Hematopoietic multipotent progenitor cell treated with erythropoietin and hydrocortisone succinate and interleukin-3 and kit ligand, for 8 days (in vitro differentiated cells): ENCODE results near the gene WDR64.
"Not testable (repeated sequence)": the region's sequence is repeated elsewhere in the genome, so short reads cannot be mapped to it uniquely, and the experiment has no call there.

Experiments
- DNase-seq: peaks from one replicate; pipeline ENCODE4 v3.0.0-alpha.2; 2015

WDR64 gene

DNA sequence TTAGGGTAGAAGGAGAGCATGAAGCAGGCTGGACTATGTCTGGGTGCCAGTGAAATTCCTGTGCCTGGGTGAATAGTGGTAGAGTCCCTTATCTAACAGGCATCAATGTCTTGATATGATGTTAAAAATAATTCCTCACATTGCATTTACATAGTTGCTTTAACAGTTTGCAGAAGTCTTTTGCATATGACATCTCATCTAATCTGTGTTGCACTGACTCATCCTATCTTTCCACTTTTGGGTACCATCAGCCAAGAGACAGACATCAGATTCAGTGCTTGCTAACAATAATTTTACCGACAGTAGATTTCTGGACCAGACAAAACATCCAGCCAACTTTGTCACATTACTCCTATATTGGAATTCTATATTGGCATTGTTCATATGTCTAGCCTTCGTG lies 92.5 kb downstream of the WDR64 start:
- DNase-seq = no peak

DNA sequence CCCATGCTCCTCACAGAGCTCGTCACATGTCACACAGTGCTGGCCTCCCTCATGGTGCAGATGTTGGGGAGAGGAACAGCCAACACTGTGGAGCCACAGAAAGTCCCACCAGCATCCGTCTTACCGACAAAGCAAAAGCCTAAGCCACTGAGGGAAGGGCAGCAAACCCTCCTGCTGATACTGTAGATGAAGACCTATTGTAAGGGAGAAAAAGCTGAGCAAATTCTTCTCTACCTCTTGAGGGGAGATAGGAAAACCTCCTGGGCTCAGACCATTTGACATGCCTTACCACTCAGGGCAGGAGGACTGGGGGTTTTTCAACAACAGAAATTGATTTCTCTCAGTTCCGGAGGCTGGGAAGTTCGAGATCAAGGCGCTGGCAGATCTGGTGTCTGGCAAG lies 95.9 kb downstream of the WDR64 start:
- no peak for DNase-seq

DNA sequence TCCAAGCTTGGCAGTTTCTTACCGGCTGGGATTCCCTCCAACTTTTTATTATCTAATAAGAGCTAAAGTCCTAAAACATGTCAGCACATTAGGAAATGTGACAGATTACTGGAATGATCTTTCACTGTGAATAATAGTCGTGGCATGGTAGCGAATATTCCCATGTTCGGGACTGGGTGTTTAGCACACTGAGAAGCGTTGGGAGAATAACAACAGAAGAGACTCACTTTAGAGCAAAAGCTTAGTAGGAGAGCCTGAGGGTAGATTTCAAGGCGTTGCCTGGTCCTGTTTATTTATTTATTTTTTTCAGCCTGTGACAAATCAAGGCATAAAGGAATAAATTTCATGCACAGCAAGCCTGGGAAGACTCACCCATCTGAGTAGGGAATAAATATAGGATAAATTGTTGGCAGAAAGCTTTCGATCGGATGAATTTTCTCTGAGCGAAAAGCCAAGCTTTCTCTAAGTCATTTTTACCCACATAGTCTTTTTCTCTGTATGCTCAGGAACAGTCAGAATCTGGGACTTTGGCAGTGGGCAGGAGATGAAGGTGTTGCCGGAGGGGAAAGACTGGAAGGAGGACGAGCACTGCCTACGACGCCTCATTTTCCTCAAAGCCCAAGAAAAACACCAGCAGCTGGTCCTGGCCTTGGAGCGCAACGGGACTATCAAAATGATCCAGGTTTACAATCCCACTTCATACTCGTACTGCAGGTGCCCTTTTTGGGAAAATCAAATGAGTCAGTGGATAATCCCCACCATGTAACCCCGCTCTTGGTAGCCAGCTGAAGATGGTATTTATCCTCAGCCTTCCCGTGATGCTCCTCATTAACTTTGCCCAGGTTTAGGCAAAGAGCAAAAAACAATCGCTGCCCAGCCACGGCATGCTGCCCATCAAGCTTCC lies 97.2 kb downstream of the WDR64 start:
- DNase-seq = no peak

DNA sequence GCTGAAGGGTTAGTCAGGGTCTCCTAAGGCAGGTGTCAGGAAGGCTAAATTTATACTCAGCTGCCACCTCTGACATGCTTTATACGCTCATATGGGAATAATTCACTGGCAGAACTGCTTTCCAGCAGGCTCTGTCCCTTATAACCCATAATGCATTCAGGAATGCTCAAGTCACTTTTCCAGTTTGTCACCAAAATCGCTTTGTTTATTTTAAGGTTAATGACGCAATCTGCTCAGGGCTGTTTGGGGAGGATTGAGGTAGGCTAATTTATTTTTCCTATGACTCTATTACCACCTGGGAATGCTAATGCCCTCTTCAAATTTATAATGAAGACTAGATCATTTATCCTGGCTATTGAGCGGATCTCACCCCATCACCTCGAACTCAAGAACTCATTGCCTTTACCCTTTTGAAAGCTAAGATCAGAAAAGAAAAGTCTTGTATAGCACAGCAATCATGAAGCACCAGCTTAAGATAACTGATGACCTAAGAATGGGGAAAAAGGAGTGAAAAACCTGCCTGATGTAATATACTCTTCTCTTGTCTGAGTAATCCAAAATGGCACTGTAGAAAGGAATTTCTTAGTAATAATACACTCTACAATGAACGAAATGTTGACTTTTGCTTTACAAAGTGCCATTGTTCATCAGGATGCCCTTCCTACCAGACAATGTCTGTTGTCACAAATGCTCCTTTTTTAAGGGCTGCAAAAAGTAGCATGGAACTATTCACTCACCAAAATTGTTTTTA lies 98.0 kb downstream of the WDR64 start:
- DNase-seq = no peak

DNA sequence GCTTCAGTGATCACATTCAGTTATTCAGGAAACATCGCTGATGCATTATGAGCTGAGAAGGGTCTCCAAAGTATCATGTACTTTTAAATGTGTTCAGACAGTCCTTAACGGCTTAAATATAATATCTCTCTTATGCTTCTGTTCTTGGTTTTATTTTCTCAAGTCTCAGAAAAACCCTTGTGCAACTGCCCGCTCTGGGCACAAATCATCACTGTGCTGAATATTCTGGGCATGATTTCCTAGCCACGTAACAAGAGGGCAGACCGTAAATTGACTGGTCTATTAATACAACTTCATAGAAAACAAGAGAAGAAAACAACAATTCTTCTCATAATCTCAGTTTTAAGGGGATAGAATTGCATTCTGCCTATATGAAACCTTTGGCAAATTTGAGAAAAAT lies 99.4 kb downstream of the WDR64 start:
- DNase-seq = no peak

DNA sequence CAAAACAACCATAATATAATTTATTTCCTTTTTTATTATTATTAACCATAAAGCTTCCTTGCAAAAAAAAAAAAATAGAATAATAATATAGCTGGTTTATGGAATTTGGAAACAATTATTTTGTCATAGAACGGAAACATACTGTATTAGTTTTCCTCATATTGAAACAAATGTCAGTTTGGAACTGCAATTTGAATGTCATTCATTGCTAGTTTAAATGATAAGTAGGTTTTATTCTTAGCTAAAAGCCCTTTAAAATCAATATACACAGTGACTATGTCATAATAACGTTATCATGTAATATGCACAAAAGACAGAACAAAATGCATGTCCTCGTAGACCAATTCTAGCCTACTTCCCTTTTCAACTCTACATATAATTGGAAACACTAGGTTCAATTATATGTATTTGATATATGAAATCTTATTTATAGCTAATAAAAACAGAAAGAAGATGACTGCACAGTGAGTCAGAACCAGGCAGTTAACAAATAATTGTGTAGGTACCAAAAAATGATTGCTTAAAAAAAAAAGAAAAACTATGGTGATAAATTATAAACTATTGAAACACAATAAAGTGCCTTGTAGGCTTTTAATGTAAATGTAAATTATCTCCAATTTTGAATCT lies 110.7 kb downstream of the WDR64 start:
- no peak for DNase-seq

DNA sequence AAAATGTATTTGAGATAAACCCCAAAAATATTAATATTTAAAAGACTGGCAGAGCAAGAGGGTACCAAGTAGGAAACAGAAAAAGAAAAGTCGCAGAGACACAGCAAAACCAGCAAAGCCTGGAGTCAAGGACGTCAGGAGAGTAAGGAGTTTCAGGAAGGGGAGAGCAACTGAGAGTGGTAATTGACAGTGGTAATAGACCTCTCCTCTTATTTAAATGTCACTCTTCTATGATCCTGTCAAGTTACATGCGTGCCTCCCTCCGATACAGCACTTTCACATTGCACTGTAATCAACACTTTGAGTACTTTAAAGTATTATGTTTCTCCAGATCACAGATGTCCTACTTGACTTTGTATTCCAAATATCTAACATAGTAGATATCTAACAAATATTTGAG lies 113.3 kb downstream of the WDR64 start:
- no peak for DNase-seq

DNA sequence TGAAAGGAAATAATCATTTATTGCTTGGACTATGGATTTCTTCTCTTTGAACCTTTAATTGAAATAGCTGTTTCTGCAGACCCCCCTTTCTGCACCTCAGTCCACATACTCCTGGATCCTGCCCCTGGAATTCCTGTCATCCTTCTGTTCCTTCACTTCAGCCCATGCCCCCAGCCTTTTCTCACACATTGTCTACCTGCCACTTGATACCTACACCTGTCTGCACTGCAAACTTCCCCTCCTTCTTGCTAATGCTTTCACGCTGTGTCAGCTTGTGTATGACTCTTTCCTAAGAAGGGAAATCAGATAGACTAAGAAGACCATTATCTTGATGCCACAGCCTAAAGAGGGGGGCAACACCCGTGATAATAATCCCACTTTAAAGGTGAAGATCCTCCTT lies 115.7 kb downstream of the WDR64 start:
- no peak for DNase-seq

DNA sequence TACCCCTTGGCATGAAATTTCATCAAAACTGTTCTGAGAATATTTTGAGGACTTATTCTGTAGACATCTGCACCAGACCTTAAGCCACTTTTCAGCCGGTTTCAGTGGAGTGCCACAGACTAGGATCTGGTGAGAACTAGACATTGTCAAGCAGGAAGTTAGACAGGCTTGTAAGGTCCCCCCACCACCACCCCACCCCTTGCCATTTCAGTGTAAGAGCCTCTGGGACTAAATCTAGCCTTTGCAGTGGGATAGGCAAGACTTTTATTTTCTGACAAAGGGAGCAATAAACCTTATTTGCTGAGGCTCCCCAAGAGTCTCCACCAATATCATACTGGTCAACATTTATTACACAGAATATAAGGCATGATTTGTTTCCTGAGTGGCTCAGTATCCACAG lies 118.0 kb downstream of the WDR64 start:
- DNase-seq = no peak

DNA sequence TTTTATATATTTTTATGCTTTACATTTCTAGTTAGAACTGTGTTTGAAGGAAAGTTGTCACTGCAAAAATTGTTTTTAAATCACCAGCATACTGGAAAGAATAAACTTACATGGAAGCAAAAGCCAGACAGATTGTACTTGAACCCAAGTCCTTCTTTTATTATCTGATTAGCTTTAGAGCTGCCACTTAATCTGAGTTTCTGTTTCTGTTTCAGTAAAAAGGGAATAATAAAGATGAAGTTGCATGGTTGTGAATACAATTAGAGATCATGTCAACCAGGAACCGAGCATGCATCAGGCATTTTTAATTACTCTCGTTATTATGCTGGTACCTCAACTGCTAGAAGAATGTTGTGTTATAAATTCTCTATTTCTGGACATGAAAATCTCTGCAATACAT lies 119.0 kb downstream of the WDR64 start:
- no peak for DNase-seq

DNA sequence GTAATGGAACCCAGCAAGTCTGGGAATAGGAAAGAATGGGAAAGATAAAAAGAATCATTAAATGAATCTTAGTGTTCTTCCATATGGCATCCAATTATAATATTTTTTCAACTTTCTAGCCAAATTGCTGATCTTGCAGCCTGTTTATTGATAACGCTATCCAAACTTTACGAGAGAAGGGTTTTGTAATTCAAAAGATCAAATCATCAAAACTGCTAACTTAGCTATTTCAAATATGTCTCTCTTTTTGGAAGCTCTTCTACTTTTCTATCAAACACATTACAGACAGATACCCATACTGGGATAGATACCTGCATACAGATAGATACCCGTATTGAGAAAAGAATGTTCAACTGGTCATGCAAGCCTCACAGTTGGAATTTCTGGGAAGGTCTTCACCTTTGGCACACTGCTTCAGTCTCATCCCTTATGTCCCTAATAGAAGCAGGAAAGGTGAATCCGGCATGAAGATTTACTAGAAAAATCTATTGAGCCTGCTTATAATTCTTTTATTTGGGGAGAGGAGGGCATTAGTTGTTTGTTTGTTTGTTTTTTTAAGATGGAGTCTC lies 120.9 kb downstream of the WDR64 start:
- no peak for DNase-seq

DNA sequence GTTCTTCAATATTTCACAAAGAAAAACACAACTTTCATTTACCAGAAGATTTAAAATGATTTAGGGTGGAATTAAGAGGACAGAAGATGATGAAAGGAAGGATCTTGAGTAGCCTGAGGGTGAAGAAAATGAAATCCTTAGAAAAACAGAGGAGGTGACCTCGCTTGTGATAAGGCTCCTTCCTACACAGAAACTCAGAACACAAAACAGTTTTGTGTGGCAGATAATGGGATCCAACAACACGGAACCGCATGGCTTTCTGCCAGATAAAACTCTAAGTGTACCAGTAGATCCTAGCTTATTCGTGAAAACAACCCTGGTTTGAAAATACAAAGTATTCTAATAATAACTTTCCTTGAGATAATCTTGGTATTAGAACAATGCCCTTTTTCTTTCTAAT lies 121.9 kb downstream of the WDR64 start:
- no peak for DNase-seq

DNA sequence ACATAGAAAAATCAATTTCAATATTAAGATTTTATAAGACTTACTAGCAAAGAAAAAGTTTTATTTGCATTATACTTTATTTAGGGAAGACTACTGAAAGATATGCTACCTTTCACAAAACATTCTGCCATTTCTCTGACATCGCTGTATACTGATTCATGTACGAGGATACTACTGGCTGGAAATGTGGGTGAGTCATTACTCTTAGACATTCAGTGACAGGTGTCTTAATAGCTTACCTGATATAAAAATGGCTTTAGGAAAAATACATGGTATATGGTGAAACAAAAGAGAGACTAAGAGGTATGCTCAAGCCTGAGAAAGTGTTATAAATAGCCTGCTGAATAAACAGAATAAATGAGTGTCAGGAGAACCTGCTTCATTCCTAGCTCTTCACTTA lies 122.9 kb downstream of the WDR64 start:
- DNase-seq = no peak

DNA sequence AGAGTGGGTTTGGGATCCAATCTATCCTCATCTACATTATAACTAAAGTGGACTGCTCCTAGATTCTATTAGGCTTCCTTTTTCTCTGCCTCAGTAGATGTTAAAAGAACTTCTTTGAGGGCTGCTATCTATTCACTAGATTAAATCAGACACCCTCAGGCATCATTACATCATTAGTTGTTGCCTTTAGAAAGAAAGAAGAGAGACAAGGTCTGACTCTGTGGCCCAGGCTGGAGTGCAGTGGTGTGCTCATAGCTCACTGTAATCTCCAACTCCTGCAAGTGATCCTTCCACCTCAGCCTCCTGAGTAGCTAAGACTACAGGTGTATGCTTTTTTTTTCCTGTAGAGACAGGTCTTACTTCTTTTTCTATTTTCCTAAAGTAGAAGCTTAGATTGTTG lies 124.8 kb downstream of the WDR64 start:
- DNase-seq = no peak

DNA sequence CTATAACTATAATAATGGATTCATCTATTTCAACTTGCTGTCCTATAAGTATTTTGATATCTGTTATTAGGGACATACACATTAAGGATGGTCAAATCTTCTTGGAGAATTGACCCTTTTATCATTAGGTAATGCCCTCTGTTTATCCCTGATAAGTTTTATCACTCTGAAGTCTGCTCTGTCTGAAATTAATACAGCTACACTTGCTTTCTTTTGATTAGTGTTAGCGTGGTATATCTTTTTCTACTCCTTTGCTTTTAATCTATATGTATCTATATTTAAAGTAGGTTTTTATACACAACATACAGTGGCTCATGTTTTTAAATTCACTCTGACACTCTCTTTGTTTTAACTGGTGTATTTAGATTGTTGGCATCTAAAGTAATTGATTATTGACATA lies 126.0 kb downstream of the WDR64 start:
- peak; percentile 29 for DNase-seq

DNA sequence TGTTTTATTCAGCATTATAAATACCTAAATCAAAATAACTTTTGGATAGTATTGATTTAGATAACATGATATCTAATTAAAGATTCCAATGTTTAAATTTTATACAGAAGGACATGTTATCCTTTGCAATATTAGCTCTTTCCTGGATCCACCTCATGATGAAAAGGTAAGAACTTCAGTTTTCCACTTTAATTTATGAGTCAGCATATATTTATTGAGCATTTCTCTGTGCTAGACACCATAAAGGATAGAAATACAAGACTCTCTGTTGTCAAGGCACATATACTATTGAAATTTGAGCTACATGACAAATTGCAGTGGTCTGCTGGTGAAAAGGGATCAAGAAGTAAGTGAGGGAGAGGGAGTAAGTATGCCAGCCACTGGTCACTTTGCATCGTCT lies 127.8 kb downstream of the WDR64 start:
- DNase-seq = no peak

DNA sequence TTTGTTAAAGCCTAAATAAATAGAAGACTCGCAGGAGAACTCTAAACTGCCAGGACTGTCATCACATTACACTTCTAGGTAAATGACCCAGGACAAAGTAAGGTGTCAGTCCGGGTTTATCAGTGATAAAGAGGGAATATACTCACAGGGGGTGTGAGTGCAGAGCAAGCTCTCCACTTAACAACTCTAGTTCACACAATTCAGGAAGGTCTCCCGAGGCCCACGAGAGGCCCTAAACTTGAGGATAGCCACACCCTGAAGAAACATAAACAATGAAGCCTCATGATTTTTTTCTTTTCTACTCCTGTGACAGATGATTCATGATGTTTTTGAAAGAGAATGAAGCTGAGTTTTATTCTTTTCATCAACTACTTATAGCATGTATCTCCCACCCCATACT lies 130.3 kb downstream of the WDR64 start:
- no peak for DNase-seq

DNA sequence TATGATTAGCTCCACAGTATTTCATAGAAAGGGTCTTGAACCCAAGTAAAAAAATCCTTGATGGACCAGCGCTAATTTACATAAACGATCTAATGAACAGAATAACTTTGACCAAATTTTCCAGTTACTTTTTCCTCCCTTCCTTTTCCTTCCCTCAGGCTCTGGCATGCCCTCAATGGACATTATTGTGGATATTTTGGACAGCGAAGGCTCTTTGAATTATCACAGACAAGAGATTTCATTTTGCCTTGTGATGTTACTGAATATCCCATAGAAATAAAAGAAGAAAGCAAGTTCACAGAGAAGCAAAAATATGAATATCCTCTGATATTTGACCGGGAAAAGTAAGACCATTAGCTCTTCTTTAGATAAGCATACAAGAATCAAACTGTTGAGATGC lies 135.6 kb downstream of the WDR64 start:
- no peak for DNase-seq

DNA sequence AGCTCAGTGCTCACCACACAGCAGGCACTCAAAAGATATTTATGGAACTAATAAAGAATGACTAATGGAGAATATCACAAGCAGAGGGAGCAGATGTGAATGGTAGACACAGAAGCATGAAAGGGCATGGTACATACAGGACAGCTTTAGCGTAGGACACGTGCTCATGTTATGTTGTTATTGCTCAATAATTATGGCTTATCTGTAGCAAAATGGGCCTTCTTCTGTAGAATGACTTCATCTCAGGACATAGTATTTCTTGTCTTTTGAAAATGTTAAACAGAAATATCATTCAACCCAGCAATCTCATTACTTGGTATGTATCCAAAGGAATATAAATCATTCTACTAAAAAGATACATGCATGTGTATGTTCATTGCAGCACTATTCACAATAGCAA lies 137.0 kb downstream of the WDR64 start:
- no peak for DNase-seq

DNA sequence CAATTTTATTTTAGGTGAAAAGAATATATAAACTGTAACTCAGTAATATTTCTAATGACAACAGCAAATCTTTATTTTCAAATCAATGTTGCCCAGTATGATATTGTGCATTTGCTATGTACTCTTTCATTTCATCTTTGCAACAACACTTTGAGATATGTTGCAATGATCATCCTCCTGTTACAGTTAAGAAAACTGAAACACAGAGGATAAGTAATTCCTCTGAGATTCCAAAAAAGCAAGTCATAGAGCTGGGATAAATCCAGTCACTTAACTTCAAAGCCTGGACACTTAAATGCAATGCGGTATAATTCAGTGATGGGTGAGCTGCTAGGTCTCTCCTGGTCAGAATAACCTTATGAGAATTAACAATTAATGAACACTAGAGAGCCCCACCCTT lies 147.3 kb downstream of the WDR64 start:
- DNase-seq = no peak

DNA sequence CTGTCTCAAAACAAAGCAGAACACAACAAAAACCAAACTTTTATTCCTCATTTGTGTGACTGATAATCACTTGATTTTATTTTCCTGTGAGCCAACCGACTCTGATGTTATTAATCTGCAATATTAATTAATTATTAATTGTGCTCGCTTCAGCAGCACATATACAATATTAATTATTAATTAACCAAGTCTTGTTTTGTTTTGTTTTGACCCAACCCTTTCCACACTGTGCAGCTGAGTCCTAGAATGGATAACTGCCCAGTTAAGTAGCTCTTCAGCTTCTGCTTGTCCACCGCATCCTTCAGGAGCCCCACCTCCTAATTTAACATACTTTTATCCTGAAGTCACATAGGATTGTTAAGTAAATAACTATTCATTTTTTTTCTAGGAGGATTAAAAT lies 148.6 kb downstream of the WDR64 start:
- DNase-seq = no peak

DNA sequence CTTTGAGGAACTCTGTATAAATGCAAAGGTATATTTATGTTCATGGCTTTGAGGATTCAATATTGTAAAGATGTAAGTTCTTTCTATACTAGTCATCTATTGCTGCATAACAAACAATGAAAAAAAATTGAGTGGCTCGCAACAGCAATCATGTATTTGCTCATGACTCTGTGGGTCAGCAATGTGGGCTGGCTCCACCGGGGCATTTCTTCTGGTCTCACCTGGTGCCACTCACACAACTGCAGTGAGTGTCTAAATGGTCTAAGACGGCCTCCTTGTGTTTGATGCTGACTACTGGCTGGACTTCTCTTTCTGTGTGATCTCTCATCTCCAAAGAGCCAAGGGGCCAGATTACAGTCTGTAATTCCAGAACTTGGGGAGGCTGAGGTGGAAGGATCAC lies 150.8 kb downstream of the WDR64 start:
- DNase-seq = no peak

DNA sequence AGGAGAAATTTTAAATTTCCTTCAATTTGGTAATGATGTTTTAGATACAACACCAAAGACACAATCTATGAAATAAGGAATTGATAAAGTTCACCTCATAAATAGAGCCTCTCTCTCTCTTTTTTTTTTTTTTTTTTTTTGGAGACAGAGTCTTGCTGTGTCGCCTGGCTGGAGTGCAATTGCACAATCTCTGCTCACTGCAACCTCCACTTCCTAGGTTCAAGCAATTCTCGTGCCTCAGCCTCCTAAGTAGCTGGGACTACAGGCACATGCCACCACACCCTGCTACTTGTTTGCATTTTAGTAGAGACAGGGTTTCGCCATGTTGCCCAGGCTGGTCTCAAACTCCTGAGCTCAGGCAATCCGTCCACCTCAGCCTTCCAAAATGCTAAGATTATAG lies 152.6 kb downstream of the WDR64 start:
- DNase-seq = not testable (repeated sequence)

DNA sequence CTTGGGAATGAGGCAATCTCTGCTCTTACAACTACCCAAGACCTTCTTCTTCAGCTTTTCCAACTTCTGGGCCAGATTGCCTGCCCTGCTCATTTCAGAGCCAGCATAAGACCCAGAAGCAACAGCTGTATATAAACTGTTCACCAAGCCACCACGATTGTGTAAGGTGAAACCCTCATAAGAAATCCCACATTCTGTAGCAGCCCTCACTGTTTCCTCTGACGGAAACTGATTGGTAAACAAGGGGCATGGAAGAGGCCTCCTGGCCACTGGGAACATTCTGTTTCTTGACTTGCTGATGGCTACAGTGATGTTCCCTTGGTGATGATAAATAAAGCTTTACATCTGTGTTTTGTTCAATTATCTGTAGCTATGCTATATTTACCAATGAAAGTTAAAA lies 156.2 kb downstream of the WDR64 start:
- no peak for DNase-seq
